SK-N-SH (cell line): ENCODE data around the gene PDE4D.

Source experiments
- CHD2 ChIP-seq: fragments of 150-350 bp; IDR thresholded peaks from 2 replicates; pipeline ENCODE4 v1.6.1; 2018; ENCODE audit warnings: low read length; ENCODE audit not compliant: partially characterized antibody
- CTCF ChIP-seq: fragments of 200-600 bp; sonication (generic); IDR thresholded peaks from 2 replicates; pipeline ENCODE4 v1.6.1; 2017; ENCODE audit warnings: antibody characterized with exemption, mild to moderate bottlenecking, moderate library complexity
- EP300 ChIP-seq, 2 experiments: IDR thresholded peaks; 2 replicates each; pipeline versions ENCODE4 v1.4.0 to v1.6.1; 2012; ENCODE audit warnings: borderline replicate concordance in 1 of 2, low read depth in 1 of 2, low read length in 1 of 2
- FOXM1 ChIP-seq: IDR thresholded peaks from 2 replicates; pipeline ENCODE4 v1.4.0; 2012; ENCODE audit warnings: low read depth, mild to moderate bottlenecking
- JUND ChIP-seq: IDR thresholded peaks from 2 replicates; pipeline ENCODE4 v1.4.0; 2012
- MAX ChIP-seq: IDR thresholded peaks from 2 replicates; pipeline ENCODE4 v1.4.0; 2012; ENCODE audit warnings: low read depth
- POLR2AphosphoS5 ChIP-seq: IDR thresholded peaks from 2 replicates; pipeline ENCODE4 v1.6.1; 2012; ENCODE audit warnings: low read depth, low read length
- REST ChIP-seq: IDR thresholded peaks from 2 replicates; pipeline ENCODE4 v1.6.1; 2012; ENCODE audit warnings: mild to moderate bottlenecking, low read depth, low read length, moderate library complexity
- USF2 ChIP-seq: fragments of 150-350 bp; IDR thresholded peaks from 2 replicates; pipeline ENCODE4 v1.6.1; 2017; ENCODE audit warnings: antibody characterized with exemption, low read length, low read depth, borderline replicate concordance
- ZBTB33 ChIP-seq: IDR thresholded peaks from 2 replicates; pipeline ENCODE4 v1.4.0; 2012; ENCODE audit warnings: low read depth, borderline replicate concordance

- no peak for TF ChIP-seq CTCF
- no peak for TF ChIP-seq CHD2
- no peak for TF ChIP-seq ZBTB33
- no peak for TF ChIP-seq MAX
- TF ChIP-seq POLR2AphosphoS5, result no peak
- TF ChIP-seq USF2, result no peak
- no peak for TF ChIP-seq JUND
- no peak for TF ChIP-seq EP300 (IDR thresholded peaks at IDR 0.05; ENCODE audit: borderline replicate concordance in 1 of 2, low read depth in 1 of 2, low read length in 1 of 2)
- no peak for TF ChIP-seq FOXM1
- TF ChIP-seq REST, result no peak
Measured at GRCh38 chr5:59157068-59157467, 736.5 kb downstream of the PDE4D start.
